MCF 10A (cell line): ENCODE measurements around the gene USP40. TPM values are rescaled to one million over a fixed set of nuclear protein-coding genes. Genes with fewer than 3 reads are reported as not detected.

Experiments
- BruUV-seq: library from RNA; stranded (reverse); fragments of 400-500 nt; replicated peaks from 2 replicates; lab custom pipeline; 2021; lab: Mats Ljungman, UMichigan
- CTCF ChIA-PET: fragments of 300-600 bp; sonication (Branson Sonifier 250); formaldehyde crosslinking; extraction: SDS; loops from one replicate; lab custom pipeline; 2021; ENCODE audit warnings: antibody characterized with exemption, inconsistent platforms; lab: Yijun Ruan, JAX
- POLR2A ChIA-PET: fragments of 300-600, 350-650 bp; sonication (Branson Sonifier 250); formaldehyde crosslinking; extraction: SDS; loops from one replicate; lab custom pipeline; 2020; ENCODE audit warnings: antibody characterized with exemption, inconsistent platforms; lab: Yijun Ruan, JAX
- DNase-seq: peaks from one replicate; pipeline ENCODE4 v3.0.0-alpha.2; 2018; ENCODE audit not compliant: unreplicated experiment
- H3K27ac Mint-ChIP-seq: one replicate; pipeline ENCODE4 v1.8.0; 2022; ENCODE audit warnings: mild to moderate bottlenecking, low read depth, mixed read lengths; ENCODE audit not compliant: unreplicated experiment
- H3K27me3 Mint-ChIP-seq: one replicate; pipeline ENCODE4 v1.8.0; 2022; ENCODE audit warnings: mixed read lengths; ENCODE audit not compliant: insufficient read depth, unreplicated experiment
- H3K36me3 Mint-ChIP-seq: one replicate; pipeline ENCODE4 v1.8.0; 2022; ENCODE audit warnings: mild to moderate bottlenecking, moderate library complexity, mixed read lengths; ENCODE audit not compliant: insufficient read depth, unreplicated experiment
- H3K4me1 Mint-ChIP-seq: one replicate; pipeline ENCODE4 v1.8.0; 2022; ENCODE audit warnings: mixed read lengths; ENCODE audit not compliant: insufficient read depth, unreplicated experiment
- H3K4me3 Mint-ChIP-seq: one replicate; pipeline ENCODE4 v1.8.0; 2022; ENCODE audit warnings: mild to moderate bottlenecking, moderate library complexity, mixed read lengths; ENCODE audit not compliant: unreplicated experiment
- H3K9me3 Mint-ChIP-seq: one replicate; pipeline ENCODE4 v1.8.0; 2022; ENCODE audit warnings: mixed read lengths; ENCODE audit not compliant: unreplicated experiment
- CTCF ChIP-seq: fragments of 200-600 bp; IDR thresholded peaks from one replicate; pipeline ENCODE4 v1.8.0; 2022; ENCODE audit warnings: antibody characterized with exemption, mild to moderate bottlenecking; ENCODE audit not compliant: unreplicated experiment
- intact Hi-C: fragments of 100-400 bp; cut with micrococcal nuclease; formaldehyde crosslinking; loops from 2 replicates; pipeline ENCODE4 v1.14.1; 2022
- total RNA-seq: library from RNA; stranded (reverse); gene quantifications from 2 replicates; pipeline ENCODE4 v1.2.3, GENCODE V29; 2022

USP40 gene
- total RNA-seq, 1 experiment from 2014 or later = 56.3 TPM

GRCh38 chr2:233453916-233454315 lies 112.7 kb downstream of the USP40 start:
- Mint-ChIP-seq H3K27me3 (no peaks in the 10 kb centered on the region), H3K36me3 (peaks cover 60% of the 10 kb centered on the region), H3K9me3 (no peaks in the 10 kb centered on the region), H3K4me3 (no peak overlapping the region), H3K27ac (no peak overlapping the region), H3K4me1 (peaks cover 3% of the 10 kb centered on the region)
- BruUV-seq = no TSS peak
- TF ChIP-seq CTCF = no peak
- DNase-seq = no peak
- intact Hi-C loops = no loop called here
- ChIA-PET POLR2A (interaction anchor here (0.9 kb wide), 1 partner anchor 31 kb away, joined by 3 read pairs; no protein-coding TSS in a partner anchor), CTCF (interaction anchor here (0.8 to 1.0 kb wide), 2 partner anchors 17 to 257 kb away, joined by 3 read pairs; no protein-coding TSS in a partner anchor)

GRCh38 chr2:233453111-233453915 lies 113.3 kb downstream of the USP40 start:
- no peaks in the 10 kb centered on the region for H3K9me3 Mint-ChIP-seq
- H3K4me1 Mint-ChIP-seq = peaks cover 4% of the 10 kb centered on the region
- intact Hi-C loops = no loop called here
- ChIA-PET POLR2A (interaction anchor here (0.8 to 0.9 kb wide), 2 partner anchors 31 to 134 kb away, joined by 3 read pairs; no protein-coding TSS in a partner anchor), CTCF (interaction anchor here (0.8 to 1.0 kb wide), 3 partner anchors 10 to 258 kb away, joined by 3 read pairs; no protein-coding TSS in a partner anchor)
- no peak overlapping the region for H3K27ac Mint-ChIP-seq
- peaks cover 60% of the 10 kb centered on the region for H3K36me3 Mint-ChIP-seq
- DNase-seq = no peak
- TF ChIP-seq CTCF = no peak
- H3K4me3 Mint-ChIP-seq = no peak overlapping the region
- H3K27me3 Mint-ChIP-seq = no peaks in the 10 kb centered on the region
- BruUV-seq = no TSS peak

GRCh38 chr2:233451950-233452349 lies 114.6 kb downstream of the USP40 start:
- BruUV-seq = no TSS peak
- DNase-seq = no peak
- Mint-ChIP-seq H3K4me3 (no peak overlapping the region), H3K27ac (no peak overlapping the region), H3K27me3 (no peaks in the 10 kb centered on the region), H3K9me3 (no peaks in the 10 kb centered on the region), H3K36me3 (peaks cover 63% of the 10 kb centered on the region), H3K4me1 (peaks cover 4% of the 10 kb centered on the region)
- ChIA-PET CTCF (interaction anchor here (0.6 to 1.3 kb wide), 4 partner anchors 9 to 259 kb away, joined by 3 to 5 read pairs (median 4); no protein-coding TSS in a partner anchor), POLR2A (no interaction called here)
- TF ChIP-seq CTCF = no peak
- intact Hi-C loops = no loop called here

- Mint-ChIP-seq H3K36me3 (peaks cover 59% of the 10 kb centered on the region), H3K4me3 (no peak overlapping the region), H3K27ac (no peak overlapping the region), H3K9me3 (no peaks in the 10 kb centered on the region), H3K27me3 (no peaks in the 10 kb centered on the region), H3K4me1 (peaks cover 4% of the 10 kb centered on the region)
- ChIA-PET CTCF (interaction anchor here (0.5 to 1.3 kb wide), 2 partner anchors 9 to 260 kb away, joined by 3 to 5 read pairs; no protein-coding TSS in a partner anchor), POLR2A (no interaction called here)
- BruUV-seq = no TSS peak
- TF ChIP-seq CTCF = no peak
- intact Hi-C loops = no loop called here
- no peak for DNase-seq
Measured at GRCh38 chr2:233450864-233451575, 115.6 kb downstream of the USP40 start.
